ENCODE results near the gene PHF21B.
"Not testable (repeated sequence)": the region's sequence is repeated elsewhere in the genome, so short reads cannot be mapped to it uniquely, and the experiment has no call there.

Gene PHF21B

GRCh38 chr22:44961682-44962081, 48.1 kb downstream of the PHF21B start:
- DNase-seq (ENCODE audit: low spot score), result not testable (repeated sequence)

DNA sequence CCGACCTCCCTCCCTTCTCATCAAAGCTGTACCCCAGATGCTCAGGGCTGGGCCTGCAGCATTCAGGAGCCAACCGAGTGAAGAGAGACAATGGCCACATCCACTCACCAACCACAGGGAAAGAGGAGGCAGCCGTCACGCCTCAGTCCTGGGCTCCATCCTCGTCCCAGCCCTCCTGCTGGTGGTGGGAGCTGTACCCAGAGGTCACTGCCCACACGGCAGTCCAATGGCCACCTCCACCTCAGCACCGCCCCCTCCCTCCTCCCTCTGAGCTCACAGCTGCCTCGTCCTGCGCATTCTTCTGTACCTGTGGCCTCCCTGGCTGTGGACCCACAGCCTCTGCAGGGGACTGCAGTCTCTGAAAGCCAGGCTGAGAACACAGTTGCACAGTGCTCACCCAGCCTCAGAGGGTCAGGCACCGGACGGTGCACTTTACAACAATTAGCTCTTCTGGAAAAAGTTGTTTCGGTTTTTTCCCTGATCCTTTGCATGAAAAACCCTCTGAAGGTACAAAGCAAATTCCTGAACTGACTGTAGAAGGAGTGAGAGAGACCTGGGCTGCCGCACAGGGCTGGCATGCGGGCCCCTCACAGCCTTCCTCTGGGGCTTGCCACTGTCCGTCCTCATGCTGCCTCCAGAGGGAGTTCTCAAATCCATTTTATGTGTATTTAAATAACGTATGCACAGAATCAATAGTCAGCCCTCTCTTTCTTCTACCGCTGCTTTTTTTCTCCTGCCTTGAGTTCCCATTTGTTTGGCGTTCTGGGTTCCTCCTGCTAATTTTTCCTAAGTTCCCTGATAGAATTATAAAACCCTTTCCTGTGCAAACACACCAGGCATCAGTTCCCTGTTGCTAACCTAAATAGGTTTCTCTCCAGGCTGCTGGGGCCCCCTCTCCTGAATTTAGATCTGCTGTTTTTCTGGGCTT, 52.7 kb downstream of the PHF21B start:
- no peak for DNase-seq (ENCODE audit: low spot score)

DNA sequence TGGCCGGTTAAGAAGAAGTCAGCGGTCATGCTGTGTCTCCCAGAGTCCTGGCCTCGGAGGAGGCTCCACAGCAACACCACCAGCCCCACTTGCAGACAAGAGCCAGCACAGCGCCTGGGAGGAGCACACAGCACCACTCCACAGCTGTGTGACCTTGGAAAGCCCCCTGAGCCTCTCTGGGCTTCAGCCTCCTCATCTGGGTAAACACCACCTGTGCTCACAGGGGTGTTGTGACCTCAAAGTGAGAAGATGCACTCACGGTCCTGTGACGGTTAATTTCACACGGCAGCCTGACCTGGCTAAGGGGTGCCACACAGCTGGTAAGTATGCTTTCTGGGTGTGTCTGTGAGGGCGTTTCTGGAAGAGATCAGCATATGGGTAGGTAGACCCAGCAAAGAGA, 54.7 kb downstream of the PHF21B start:
- no peak for DNase-seq (ENCODE audit: low spot score)

DNA sequence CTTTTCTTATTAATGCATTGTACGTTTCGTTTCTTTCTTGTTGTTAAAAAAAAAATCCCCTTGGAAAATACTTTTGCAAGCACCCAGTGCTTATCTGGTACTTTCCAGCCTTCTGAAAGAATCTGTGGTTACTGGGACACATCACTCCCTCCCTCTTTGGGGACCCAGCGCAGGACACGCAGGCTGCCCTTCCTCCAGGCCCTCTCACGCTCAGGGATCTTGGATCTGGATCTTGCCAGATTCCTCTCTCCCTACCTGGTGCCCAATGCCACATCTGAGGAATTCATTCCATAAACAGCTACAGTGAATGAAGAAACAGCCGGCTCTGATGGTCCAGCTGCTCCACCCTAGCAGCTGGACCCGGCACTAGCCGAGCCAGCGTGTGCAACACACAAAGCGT, 55.7 kb downstream of the PHF21B start:
- DNase-seq (ENCODE audit: low spot score), result no peak

- DNase-seq (ENCODE audit: low spot score), result no peak
Observed at GRCh38 chr22:44952863-44953746, 56.7 kb downstream of the PHF21B start.

GRCh38 chr22:44951510-44951816, 58.3 kb downstream of the PHF21B start:
- no peak for DNase-seq (ENCODE audit: low spot score)

GRCh38 chr22:44950806-44951509, 58.8 kb downstream of the PHF21B start:
- DNase-seq (ENCODE audit: low spot score), result no peak

- DNase-seq (ENCODE audit: low spot score), result no peak
Observed at GRCh38 chr22:44947846-44948245, 62.0 kb downstream of the PHF21B start.

DNA sequence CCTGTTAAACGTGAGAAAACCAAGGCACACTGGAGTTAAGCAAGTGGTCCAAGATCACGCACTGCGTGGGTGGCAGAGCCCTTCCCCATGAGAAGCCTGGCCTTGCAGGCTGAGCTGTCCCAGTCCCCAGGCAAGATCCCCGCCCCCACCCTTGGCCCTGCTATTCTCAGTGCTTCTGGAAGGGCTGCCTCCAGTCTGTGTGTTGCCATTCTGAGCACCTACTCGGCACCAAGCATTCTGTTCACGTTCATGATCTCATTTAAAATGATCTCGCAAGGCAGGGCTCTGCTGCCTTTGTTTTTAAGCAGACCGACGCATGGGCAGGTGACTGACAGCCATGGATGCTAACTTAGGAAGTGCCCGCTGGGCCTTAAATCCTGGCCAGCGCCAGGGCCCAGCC, 62.8 kb downstream of the PHF21B start:
- DNase-seq (ENCODE audit: low spot score), result no peak

- DNase-seq (ENCODE audit: low spot score), result no peak
Observed at GRCh38 chr22:44944883-44945601, 64.8 kb downstream of the PHF21B start.

DNA sequence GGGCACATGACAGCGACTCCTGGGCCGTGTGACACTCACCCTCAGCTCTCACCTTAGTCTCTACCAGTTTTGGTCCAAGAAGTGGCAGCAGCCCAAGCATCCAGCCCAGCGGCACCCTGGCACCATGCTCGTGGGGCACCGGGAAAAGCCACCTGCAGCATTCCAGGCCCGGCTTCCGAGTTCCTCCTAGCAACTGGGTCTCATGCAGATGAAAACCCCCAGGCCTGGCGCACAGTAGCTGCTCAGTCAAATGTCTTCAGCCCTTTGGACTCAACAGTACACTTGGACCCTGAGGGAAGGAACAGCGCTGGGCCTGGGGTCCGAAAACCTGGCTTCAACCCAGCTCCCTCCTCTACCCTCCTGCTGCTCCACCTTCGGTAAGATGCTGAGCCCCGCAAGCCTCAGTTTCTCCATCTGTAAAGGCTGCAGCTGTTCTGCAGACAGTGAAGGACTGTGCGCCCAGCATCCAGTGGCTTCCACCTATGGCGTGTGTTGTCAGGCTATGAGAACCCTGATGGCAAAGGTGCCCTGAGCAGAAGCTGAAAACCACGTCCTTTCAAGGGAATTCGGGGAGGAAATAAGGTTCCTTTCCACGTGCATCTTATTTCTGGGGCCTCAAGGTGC, 66.0 kb downstream of the PHF21B start:
- DNase-seq (ENCODE audit: low spot score), result no peak

- DNase-seq (ENCODE audit: low spot score), result no peak
Observed at GRCh38 chr22:44942979-44943700, 66.7 kb downstream of the PHF21B start.

DNA sequence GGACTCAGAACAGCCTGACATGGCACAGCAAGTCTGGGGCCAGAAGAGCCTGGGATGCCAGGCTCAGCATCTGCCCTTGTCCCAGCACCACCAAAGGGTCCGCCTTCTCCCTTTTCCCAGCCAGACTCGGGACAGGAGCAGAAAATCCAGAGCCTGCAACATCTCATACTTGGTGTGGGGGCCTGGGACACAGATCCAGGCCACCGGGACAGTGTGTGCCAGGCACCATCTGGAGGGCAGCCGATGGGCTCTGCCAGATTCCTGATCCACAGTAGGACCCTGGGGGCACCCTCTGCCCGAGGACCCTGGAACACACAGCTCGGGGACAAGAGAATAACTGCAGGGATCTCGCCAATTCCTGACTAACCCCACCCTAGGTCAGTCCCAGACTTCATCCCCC, 67.7 kb downstream of the PHF21B start:
- DNase-seq (ENCODE audit: low spot score), result no peak

GRCh38 chr22:44941207-44941606, 68.6 kb downstream of the PHF21B start:
- DNase-seq (ENCODE audit: low spot score), result no peak

- DNase-seq (ENCODE audit: low spot score), result no peak
Observed at GRCh38 chr22:44940130-44940529, 69.7 kb downstream of the PHF21B start.

DNA sequence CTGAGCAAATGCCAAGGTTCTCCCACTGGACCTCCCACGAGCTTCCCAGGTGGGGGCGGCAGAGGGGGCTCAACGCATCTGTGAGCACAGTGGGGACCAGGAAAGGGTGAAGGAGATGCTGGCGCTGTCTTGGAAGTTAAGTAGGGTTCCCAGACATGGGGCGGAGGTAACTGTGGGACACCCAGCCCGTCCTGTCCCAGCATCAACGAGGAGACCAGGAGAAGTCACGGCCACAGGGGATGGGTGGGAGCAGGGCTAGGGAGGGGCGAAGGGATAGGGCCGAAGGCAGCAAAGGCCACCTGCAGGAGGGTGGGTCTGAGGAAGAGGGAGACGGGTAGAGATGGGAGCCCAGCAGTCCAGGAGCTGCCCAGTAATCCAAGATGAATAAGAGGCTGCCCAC, 70.4 kb downstream of the PHF21B start:
- DNase-seq (ENCODE audit: low spot score), result no peak

DNA sequence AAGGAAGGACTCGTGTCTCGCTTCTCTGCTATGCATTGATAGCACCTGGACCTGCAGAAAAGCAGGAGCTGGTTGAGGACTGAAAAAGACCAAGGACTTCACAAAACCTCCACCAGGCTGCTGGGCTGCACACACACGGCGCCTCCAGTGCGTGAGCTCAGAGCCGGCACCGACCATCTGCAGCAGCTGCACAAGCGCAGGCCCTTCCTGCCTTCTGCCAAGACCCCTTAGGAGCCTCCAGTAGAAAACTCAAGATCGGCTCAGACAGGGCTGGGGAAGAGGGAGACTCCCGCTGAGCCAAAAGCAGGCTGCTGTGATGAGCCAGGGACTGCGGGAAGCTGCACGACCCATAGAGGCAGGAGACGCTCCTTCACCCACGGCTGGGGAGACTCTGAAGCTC, 70.9 kb downstream of the PHF21B start:
- no peak for DNase-seq (ENCODE audit: low spot score)

- DNase-seq (ENCODE audit: low spot score), result no peak
Observed at GRCh38 chr22:44937216-44937615, 72.6 kb downstream of the PHF21B start.

GRCh38 chr22:44936201-44936600, 73.6 kb downstream of the PHF21B start:
- DNase-seq (ENCODE audit: low spot score), result no peak

DNA sequence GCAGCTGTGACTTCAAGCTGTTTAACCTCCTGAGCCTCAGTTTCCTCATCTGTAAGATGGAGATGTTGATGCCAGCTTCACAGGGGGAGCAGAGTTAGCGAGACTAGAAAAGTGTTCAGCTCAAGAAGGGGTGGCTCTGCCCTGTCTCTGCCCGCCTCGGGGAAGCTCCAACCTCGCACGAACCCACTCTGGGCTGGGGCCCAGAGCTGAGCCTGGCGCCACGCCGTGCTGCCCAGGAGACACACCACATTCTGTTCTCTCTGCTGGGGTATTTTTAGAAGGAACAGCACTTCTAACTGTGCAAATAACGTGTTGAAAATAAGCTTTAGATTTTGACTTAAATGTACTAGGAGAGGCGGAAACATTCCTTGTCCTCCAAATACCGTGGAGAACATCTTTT, 74.1 kb downstream of the PHF21B start:
- no peak for DNase-seq (ENCODE audit: low spot score)

GRCh38 chr22:44934454-44934735, 75.4 kb downstream of the PHF21B start:
- no peak for DNase-seq (ENCODE audit: low spot score)
